Upper lobe of right lung (tissue), 1 donor: ENCODE data around the gene NFAT5. TPM values are rescaled to one million over a fixed set of nuclear protein-coding genes. Genes with fewer than 3 reads are reported as not detected.

Experiments used
- ATAC-seq: fragments of 200-7000 bp; cut with Tn5 transposase; one replicate; pipeline ENCODE4 v1.9.1; 2020; ENCODE audit warnings: mild to moderate bottlenecking, moderate library complexity
- DNase-seq: peaks from one replicate; pipeline ENCODE4 v3.0.0-alpha.2; 2020
- H3K27ac ChIP-seq: fragments of 200-600 bp; one replicate; pipeline ENCODE4 v1.8.0; 2022
- H3K27me3 ChIP-seq: fragments of 200-600 bp; one replicate; pipeline ENCODE4 v1.8.0; 2022; ENCODE audit warnings: mild to moderate bottlenecking
- H3K36me3 ChIP-seq: fragments of 200-600 bp; one replicate; pipeline ENCODE4 v1.8.0; 2022
- H3K4me1 ChIP-seq: fragments of 200-600 bp; one replicate; pipeline ENCODE4 v1.8.0; 2022
- H3K4me3 ChIP-seq: fragments of 200-600 bp; one replicate; pipeline ENCODE4 v1.8.0; 2022; ENCODE audit warnings: mild to moderate bottlenecking
- H3K9me3 ChIP-seq: fragments of 200-600 bp; one replicate; pipeline ENCODE4 v1.8.0; 2022
- CTCF ChIP-seq: fragments of 200-600 bp; IDR thresholded peaks from one replicate; pipeline ENCODE4 v1.8.0; 2022; ENCODE audit warnings: antibody characterized with exemption
- intact Hi-C: fragments of 100-400 bp; cut with DNase I; formaldehyde crosslinking; loops from one replicate; pipeline ENCODE4 v1.11.0; 2022
- total RNA-seq: library from RNA; stranded (reverse); fragmentation: NEBNext Ultra II Directional; extraction: Animal tissue kit (Norgen Biotek cat#: 25700); gene quantifications from one replicate; pipeline ENCODE4 v1.2.1, GENCODE V29; 2021
- donor health status: DM: no; HTN: yes; CAD: no; lungs with severe emphysema.

The NFAT5 gene
- total RNA-seq, 1 donor from 2014 or later = 62.3 TPM

- Histone ChIP-seq H3K4me1 (no peaks in the 10 kb centered on the region), H3K9me3 (no peaks in the 10 kb centered on the region), H3K27ac (no peak overlapping the region), H3K36me3 (peaks cover 55% of the 10 kb centered on the region), H3K27me3 (no peaks in the 10 kb centered on the region), H3K4me3 (no peak overlapping the region)
- TF ChIP-seq CTCF = no peak
- intact Hi-C loops = no loop called here
- ATAC-seq = no peak
- DNase-seq = no peak
Observed at GRCh38 chr16:69717066-69717465, 151.3 kb downstream of the NFAT5 start.

GRCh38 chr16:69718111-69718764 lies 152.5 kb downstream of the NFAT5 start:
- intact Hi-C loops = no loop called here
- no peak for TF ChIP-seq CTCF
- H3K4me1 ChIP-seq = no peaks in the 10 kb centered on the region
- DNase-seq (peak; percentile 8), ATAC-seq (no peak)
- no peak overlapping the region for H3K4me3 ChIP-seq
- H3K27me3 ChIP-seq = no peaks in the 10 kb centered on the region
- no peak overlapping the region for H3K27ac ChIP-seq
- H3K9me3 ChIP-seq = no peaks in the 10 kb centered on the region
- H3K36me3 ChIP-seq = peaks cover 43% of the 10 kb centered on the region

GRCh38 chr16:69720822-69721430 lies 155.2 kb downstream of the NFAT5 start:
- ATAC-seq = no peak
- Histone ChIP-seq H3K36me3 (peaks cover 23% of the 10 kb centered on the region), H3K9me3 (no peaks in the 10 kb centered on the region), H3K4me3 (no peak overlapping the region), H3K27me3 (no peaks in the 10 kb centered on the region), H3K4me1 (peaks cover 7% of the 10 kb centered on the region), H3K27ac (no peak overlapping the region)
- peak; percentile 15 for DNase-seq
- TF ChIP-seq CTCF = no peak
- intact Hi-C loops = no loop called here

GRCh38 chr16:69721441-69721957 lies 155.7 kb downstream of the NFAT5 start:
- TF ChIP-seq CTCF = no peak
- H3K27ac ChIP-seq = no peak overlapping the region
- intact Hi-C loops = no loop called here

GRCh38 chr16:69724414-69724873 lies 158.7 kb downstream of the NFAT5 start:
- Histone ChIP-seq H3K4me1 (peaks cover 17% of the 10 kb centered on the region), H3K36me3 (no peaks in the 10 kb centered on the region), H3K27ac (peak overlapping the region; percentile 88), H3K27me3 (no peaks in the 10 kb centered on the region), H3K4me3 (no peak overlapping the region), H3K9me3 (no peaks in the 10 kb centered on the region)
- intact Hi-C loops = no loop called here
- ATAC-seq = no peak
- DNase-seq = no peak
- TF ChIP-seq CTCF = no peak

More at GRCh38 chr16:69721441-69721957, 155.7 kb downstream of the NFAT5 start:
- Histone ChIP-seq H3K4me3 (no peak overlapping the region), H3K27me3 (no peaks in the 10 kb centered on the region), H3K4me1 (peaks cover 7% of the 10 kb centered on the region), H3K9me3 (no peaks in the 10 kb centered on the region), H3K36me3 (peaks cover 18% of the 10 kb centered on the region)
- DNase-seq (no peak), ATAC-seq (no peak)
